Measurements from ENCODE around the gene CAPN11. TPM values are rescaled to one million over a fixed set of nuclear protein-coding genes. Genes with fewer than 3 reads are reported as not detected.
"Not testable (repeated sequence)": the region's sequence is repeated elsewhere in the genome, so short reads cannot be mapped to it uniquely, and the experiment has no call there.

The CAPN11 gene
- total and polyA plus RNA-seq, 7 experiments from 2014 or later: 0.66 TPM; not detected in 6

DNA sequence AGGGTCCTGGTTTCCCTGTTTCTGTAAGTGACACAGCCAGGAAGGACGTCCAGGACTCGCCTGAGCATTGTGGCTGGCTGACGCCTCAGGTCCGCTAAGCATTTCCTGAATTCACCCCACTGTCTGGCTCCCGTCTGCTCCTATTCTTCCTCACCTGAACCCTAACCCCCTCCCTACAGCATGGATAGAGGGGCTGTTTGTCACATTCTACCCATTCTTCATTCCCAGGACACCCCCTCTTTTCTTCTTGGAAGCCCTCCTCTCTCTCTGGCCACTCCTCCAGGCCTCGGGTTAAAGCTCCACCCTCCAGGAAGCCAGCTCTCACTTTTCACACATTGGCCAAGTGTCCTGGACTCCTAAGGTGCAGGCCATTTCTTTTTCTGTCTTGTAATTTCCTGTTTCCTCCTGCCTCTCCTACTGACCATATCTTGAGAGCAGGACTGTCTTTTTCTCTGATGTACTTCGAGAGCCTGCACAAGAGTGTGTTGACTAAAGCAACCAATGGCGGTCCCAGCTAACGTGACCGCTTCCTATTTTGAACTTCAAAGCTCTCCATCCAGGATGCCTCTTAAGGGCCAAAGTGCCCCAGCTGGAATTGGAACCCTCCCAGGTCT, 33.9 kb downstream of the CAPN11 start:
- ChIA-PET POLR2A (interaction anchor here (0.6 kb wide), 1 partner anchor 152 kb away, joined by 3 read pairs; no protein-coding TSS in a partner anchor), CTCF (no interaction called here)
- Histone ChIP-seq H3K9me3 (ENCODE audit: control insufficient read depth in 2 of 3, low read length in 3 of 3) (no peaks in the 10 kb centered on the region), H3K27me3 (ENCODE audit: control insufficient read depth in 2 of 2, insufficient read depth in 2 of 2, low read length in 2 of 2) (no peaks in the 10 kb centered on the region), H3K27ac (ENCODE audit: low read depth, low read length) (no peak overlapping the region), H3K4me1 (ENCODE audit: control insufficient read depth in 2 of 2, insufficient read depth in 2 of 2, low read length in 2 of 2) (no peaks in the 10 kb centered on the region), H3K4me3 (ENCODE audit: low read length) (no peak overlapping the region), H3K36me3 (ENCODE audit: control insufficient read depth in 2 of 3, insufficient read depth in 3 of 3, low read length in 3 of 3) (no peaks in the 10 kb centered on the region)
- Mint-ChIP-seq H3K4me1 (peaks cover 0 to 10% (median 0%) of the 10 kb centered on the region in 7 donors), H3K27me3 (peaks cover 0 to 14% (median 6%) of the 10 kb centered on the region in 5 donors), H3K36me3 (no peaks in the 10 kb centered on the region), H3K4me3 (no peak overlapping the region), H3K27ac (no peak overlapping the region), H3K9me3 (no peaks in the 10 kb centered on the region)
- intact Hi-C loops (cut with micrococcal nuclease): no loop called here
- ATAC-seq: no peak
- DNase-seq: no peak

DNA sequence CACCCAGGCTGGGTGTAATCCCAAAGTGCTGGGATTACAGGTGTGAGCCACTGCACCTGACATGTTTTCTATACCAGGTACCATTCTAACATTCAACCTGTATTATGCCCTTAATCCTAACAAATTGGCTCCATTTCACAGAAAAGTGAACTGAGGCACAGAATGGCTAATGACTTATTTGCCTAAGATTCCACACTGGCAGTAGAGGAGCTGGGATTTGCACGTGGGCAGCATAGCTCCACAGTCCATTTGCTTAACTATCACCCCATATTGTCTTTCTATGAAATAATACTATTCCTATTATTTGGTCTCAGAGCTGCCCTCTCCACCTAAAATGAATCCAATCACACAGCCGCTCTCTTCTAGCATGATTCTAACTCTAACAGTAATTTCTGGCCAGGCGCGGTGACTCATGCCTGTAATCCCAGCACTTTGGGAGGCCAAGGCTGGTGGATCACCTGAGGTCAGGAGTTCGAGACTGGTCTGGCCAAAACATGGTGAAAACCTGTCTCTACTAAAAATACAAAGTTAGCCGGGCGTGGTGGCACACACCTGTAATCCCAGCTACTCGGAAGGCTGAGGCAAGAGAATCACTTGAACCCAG, 34.8 kb downstream of the CAPN11 start:
- no peak overlapping the region for H3K27ac Mint-ChIP-seq
- POLR2A ChIA-PET: interaction anchor here (0.7 kb wide), 1 partner anchor 251 kb away, joined by 4 read pairs; no protein-coding TSS in a partner anchor
- Histone ChIP-seq H3K27me3 (ENCODE audit: control insufficient read depth in 2 of 2, insufficient read depth in 2 of 2, low read length in 2 of 2) (no peaks in the 10 kb centered on the region), H3K9me3 (ENCODE audit: control insufficient read depth in 2 of 3, low read length in 3 of 3) (no peaks in the 10 kb centered on the region), H3K4me3 (ENCODE audit: low read length) (no peak overlapping the region), H3K27ac (ENCODE audit: low read depth, low read length) (no peak overlapping the region), H3K36me3 (ENCODE audit: control insufficient read depth in 2 of 3, insufficient read depth in 3 of 3, low read length in 3 of 3) (no peaks in the 10 kb centered on the region), H3K4me1 (ENCODE audit: control insufficient read depth in 2 of 2, insufficient read depth in 2 of 2, low read length in 2 of 2) (no peaks in the 10 kb centered on the region)
- no peaks in the 10 kb centered on the region for H3K9me3 Mint-ChIP-seq
- H3K4me3 Mint-ChIP-seq: no peak overlapping the region
- peaks cover 0 to 10% (median 0%) of the 10 kb centered on the region in 7 donors for H3K4me1 Mint-ChIP-seq
- ATAC-seq (no peak), DNase-seq (no peak)
- peaks cover 0 to 14% (median 6%) of the 10 kb centered on the region in 5 donors for H3K27me3 Mint-ChIP-seq
- intact Hi-C loops (cut with micrococcal nuclease): no loop called here
- H3K36me3 Mint-ChIP-seq: no peaks in the 10 kb centered on the region
- CTCF ChIA-PET: interaction anchor here (0.6 kb wide), 1 partner anchor 50 kb away, joined by 3 read pairs; no protein-coding TSS in a partner anchor

DNA sequence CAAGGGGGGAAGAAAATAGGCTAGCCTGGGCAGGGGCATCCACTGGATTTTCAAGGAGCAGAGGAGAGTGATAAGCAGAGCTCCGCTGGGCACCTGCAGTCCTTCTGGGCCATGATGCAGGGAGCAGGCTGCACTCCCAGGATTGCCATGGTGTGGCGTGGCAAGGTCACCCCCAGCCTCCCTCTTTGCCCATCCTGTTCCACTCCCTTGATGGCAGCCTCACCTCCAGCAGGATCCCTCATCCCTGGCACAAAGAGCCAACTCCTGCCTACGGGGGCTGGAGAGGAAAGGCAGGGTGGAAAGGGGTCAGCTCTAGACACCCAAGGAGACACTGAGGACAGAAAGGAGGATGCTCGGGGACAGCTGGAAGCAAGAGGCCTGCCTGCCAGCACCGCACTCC, 35.7 kb downstream of the CAPN11 start:
- no peak for ATAC-seq
- Mint-ChIP-seq H3K27me3 (peaks cover 0 to 16% (median 9%) of the 10 kb centered on the region in 5 donors), H3K4me1 (peaks cover 0 to 10% (median 0%) of the 10 kb centered on the region in 7 donors), H3K36me3 (no peaks in the 10 kb centered on the region), H3K9me3 (no peaks in the 10 kb centered on the region), H3K4me3 (no peak overlapping the region), H3K27ac (no peak overlapping the region)
- POLR2A ChIA-PET: no interaction called here
- Histone ChIP-seq H3K27me3 (ENCODE audit: control insufficient read depth in 2 of 2, insufficient read depth in 2 of 2, low read length in 2 of 2) (no peaks in the 10 kb centered on the region), H3K4me3 (ENCODE audit: low read length) (no peak overlapping the region), H3K36me3 (ENCODE audit: control insufficient read depth in 2 of 3, insufficient read depth in 3 of 3, low read length in 3 of 3) (no peaks in the 10 kb centered on the region), H3K4me1 (ENCODE audit: control insufficient read depth in 2 of 2, insufficient read depth in 2 of 2, low read length in 2 of 2) (no peaks in the 10 kb centered on the region), H3K9me3 (ENCODE audit: control insufficient read depth in 2 of 3, low read length in 3 of 3) (no peaks in the 10 kb centered on the region), H3K27ac (ENCODE audit: low read depth, low read length) (no peak overlapping the region)
- DNase-seq: no peak
- intact Hi-C loops (cut with micrococcal nuclease): no loop called here
- CTCF ChIA-PET: no interaction called here

DNA sequence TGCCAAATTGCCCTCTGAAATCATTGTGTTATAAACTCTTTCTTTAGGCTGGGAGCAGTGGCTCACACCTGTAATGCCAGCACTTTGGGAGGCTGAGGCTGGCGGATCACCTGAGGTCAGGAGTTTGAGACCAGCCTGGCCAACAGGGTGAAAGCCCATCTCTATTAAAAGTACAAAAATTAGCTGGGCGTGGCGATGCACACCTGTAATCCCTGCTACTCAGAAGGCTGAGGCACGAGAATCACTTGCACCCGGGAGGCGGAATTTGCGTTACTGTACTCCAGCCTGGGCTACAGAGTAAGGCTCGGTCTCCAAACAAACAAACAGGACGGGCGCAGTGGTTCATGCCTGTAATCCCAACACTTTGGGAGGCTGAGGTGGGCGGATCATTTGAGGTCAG, 37.7 kb downstream of the CAPN11 start:
- CTCF ChIA-PET; H3K27me3 ChIP-seq (ENCODE audit: control insufficient read depth in 2 of 2, insufficient read depth in 2 of 2, low read length in 2 of 2); H3K4me3 ChIP-seq (ENCODE audit: low read length); H3K27ac Mint-ChIP-seq; POLR2A ChIA-PET; H3K36me3 Mint-ChIP-seq; H3K9me3 ChIP-seq (ENCODE audit: control insufficient read depth in 2 of 3, low read length in 3 of 3); ATAC-seq; H3K4me3 Mint-ChIP-seq; H3K27ac ChIP-seq (ENCODE audit: low read depth, low read length); DNase-seq; intact Hi-C loops (cut with micrococcal nuclease); H3K36me3 ChIP-seq (ENCODE audit: control insufficient read depth in 2 of 3, insufficient read depth in 3 of 3, low read length in 3 of 3); H3K4me1 ChIP-seq (ENCODE audit: control insufficient read depth in 2 of 2, insufficient read depth in 2 of 2, low read length in 2 of 2); H3K9me3 Mint-ChIP-seq: not testable (repeated sequence)
- Mint-ChIP-seq H3K27me3 (peaks cover 0 to 20% (median 9%) of the 10 kb centered on the region in 5 donors), H3K4me1 (peaks cover 0 to 10% (median 0%) of the 10 kb centered on the region in 7 donors)

DNA sequence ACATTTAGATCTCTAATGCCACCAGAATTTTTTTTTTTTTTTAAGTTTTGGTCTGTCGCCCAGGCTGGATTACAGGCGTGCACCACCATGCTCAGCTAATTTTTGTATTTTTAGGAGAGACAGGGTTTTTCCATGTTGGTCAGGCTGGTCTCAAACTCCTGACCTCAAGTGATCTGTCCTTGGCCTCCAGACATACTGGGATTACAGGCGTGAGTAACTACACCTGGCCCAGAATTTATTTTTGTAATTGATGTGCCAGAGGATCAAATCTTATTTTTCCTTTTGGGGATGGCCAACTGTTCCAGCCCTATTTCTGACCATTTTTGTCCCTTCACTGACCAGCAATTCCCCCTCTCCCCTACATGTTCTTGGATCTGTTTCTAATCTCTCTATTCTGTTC, 40.1 kb downstream of the CAPN11 start:
- Histone ChIP-seq H3K4me3 (ENCODE audit: low read length) (no peak overlapping the region), H3K27ac (ENCODE audit: low read depth, low read length) (no peak overlapping the region), H3K4me1 (ENCODE audit: control insufficient read depth in 2 of 2, insufficient read depth in 2 of 2, low read length in 2 of 2) (no peaks in the 10 kb centered on the region), H3K27me3 (ENCODE audit: control insufficient read depth in 2 of 2, insufficient read depth in 2 of 2, low read length in 2 of 2) (no peaks in the 10 kb centered on the region), H3K9me3 (ENCODE audit: control insufficient read depth in 2 of 3, low read length in 3 of 3) (no peaks in the 10 kb centered on the region), H3K36me3 (ENCODE audit: control insufficient read depth in 2 of 3, insufficient read depth in 3 of 3, low read length in 3 of 3) (no peaks in the 10 kb centered on the region)
- no peak for ATAC-seq
- no peak for DNase-seq
- H3K36me3 Mint-ChIP-seq: no peaks in the 10 kb centered on the region
- intact Hi-C loops (cut with micrococcal nuclease): no loop called here
- H3K9me3 Mint-ChIP-seq: no peaks in the 10 kb centered on the region
- ChIA-PET CTCF (no interaction called here), POLR2A (no interaction called here)
- H3K4me1 Mint-ChIP-seq: no peaks in the 10 kb centered on the region
- peaks cover 0 to 16% (median 4%) of the 10 kb centered on the region in 5 donors for H3K27me3 Mint-ChIP-seq
- no peak overlapping the region for H3K27ac Mint-ChIP-seq
- no peak overlapping the region for H3K4me3 Mint-ChIP-seq

DNA sequence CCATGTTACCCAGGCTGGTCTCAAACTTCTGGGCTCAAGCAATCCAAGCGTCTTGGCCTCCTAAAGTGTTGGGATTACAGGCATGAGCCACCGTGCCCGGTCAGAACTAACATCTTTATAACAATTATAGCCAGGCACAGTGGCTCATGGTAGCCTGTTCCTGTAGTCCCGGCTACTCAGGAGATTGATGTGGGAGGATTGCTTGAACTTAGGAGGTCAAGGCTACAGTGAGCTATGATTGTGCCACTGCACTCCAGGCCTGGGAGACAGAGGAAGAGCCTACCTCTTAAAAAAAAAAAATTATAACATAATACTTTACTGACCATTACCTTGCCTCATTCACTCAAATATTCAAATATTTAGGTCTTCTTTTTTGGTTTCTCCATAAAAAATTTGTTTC, 41.3 kb downstream of the CAPN11 start:
- no peaks in the 10 kb centered on the region for H3K27me3 ChIP-seq (ENCODE audit: control insufficient read depth in 2 of 2, insufficient read depth in 2 of 2, low read length in 2 of 2)
- H3K4me1 Mint-ChIP-seq: no peaks in the 10 kb centered on the region
- no peak overlapping the region for H3K27ac Mint-ChIP-seq
- no peak overlapping the region for H3K27ac ChIP-seq (ENCODE audit: low read depth, low read length)
- H3K4me3 ChIP-seq (ENCODE audit: low read length): no peak overlapping the region
- H3K4me3 Mint-ChIP-seq: no peak overlapping the region
- no peaks in the 10 kb centered on the region for H3K36me3 ChIP-seq (ENCODE audit: control insufficient read depth in 2 of 3, insufficient read depth in 3 of 3, low read length in 3 of 3)
- no peaks in the 10 kb centered on the region for H3K9me3 Mint-ChIP-seq
- CTCF ChIA-PET: no interaction called here
- intact Hi-C loops (cut with micrococcal nuclease): no loop called here
- H3K9me3 ChIP-seq (ENCODE audit: control insufficient read depth in 2 of 3, low read length in 3 of 3): no peaks in the 10 kb centered on the region
- DNase-seq: no peak
- H3K4me1 ChIP-seq (ENCODE audit: control insufficient read depth in 2 of 2, insufficient read depth in 2 of 2, low read length in 2 of 2): no peaks in the 10 kb centered on the region
- ATAC-seq: no peak
- H3K36me3 Mint-ChIP-seq: no peaks in the 10 kb centered on the region
- POLR2A ChIA-PET: no interaction called here
- peaks cover 0 to 15% (median 4%) of the 10 kb centered on the region in 5 donors for H3K27me3 Mint-ChIP-seq

DNA sequence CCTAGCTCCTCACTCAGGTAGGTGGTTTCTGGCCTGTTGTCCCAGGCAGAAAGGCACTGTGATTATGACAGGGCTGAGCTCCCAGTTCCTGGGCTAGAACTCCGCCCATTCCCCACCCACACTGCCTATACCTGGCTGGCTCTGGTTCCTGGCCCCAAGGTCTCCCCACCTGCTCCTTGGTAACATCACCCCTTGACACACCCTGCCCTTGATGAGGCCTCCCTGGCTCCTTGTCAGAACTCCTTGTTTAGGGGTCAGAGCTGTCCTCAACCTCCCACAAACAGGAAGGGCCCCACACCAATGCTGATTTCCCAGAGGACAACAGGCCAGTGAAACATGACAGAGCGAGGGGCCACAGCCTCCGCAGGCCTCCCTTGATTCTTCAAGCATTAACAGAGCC, 42.6 kb downstream of the CAPN11 start:
- no peak for DNase-seq
- peaks cover 0 to 13% (median 4%) of the 10 kb centered on the region in 5 donors for H3K27me3 Mint-ChIP-seq
- no peaks in the 10 kb centered on the region for H3K9me3 Mint-ChIP-seq
- H3K4me3 ChIP-seq (ENCODE audit: low read length): no peak overlapping the region
- intact Hi-C loops (cut with micrococcal nuclease): no loop called here
- H3K4me3 Mint-ChIP-seq: no peak overlapping the region
- no peaks in the 10 kb centered on the region for H3K9me3 ChIP-seq (ENCODE audit: control insufficient read depth in 2 of 3, low read length in 3 of 3)
- no peaks in the 10 kb centered on the region for H3K4me1 Mint-ChIP-seq
- H3K27me3 ChIP-seq (ENCODE audit: control insufficient read depth in 2 of 2, insufficient read depth in 2 of 2, low read length in 2 of 2): no peaks in the 10 kb centered on the region
- ChIA-PET CTCF (no interaction called here), POLR2A (no interaction called here)
- no peak for ATAC-seq
- H3K36me3 Mint-ChIP-seq: no peaks in the 10 kb centered on the region
- no peak overlapping the region for H3K27ac Mint-ChIP-seq
- no peaks in the 10 kb centered on the region for H3K36me3 ChIP-seq (ENCODE audit: control insufficient read depth in 2 of 3, insufficient read depth in 3 of 3, low read length in 3 of 3)
- no peaks in the 10 kb centered on the region for H3K4me1 ChIP-seq (ENCODE audit: control insufficient read depth in 2 of 2, insufficient read depth in 2 of 2, low read length in 2 of 2)
- H3K27ac ChIP-seq (ENCODE audit: low read depth, low read length): no peak overlapping the region

Data from naive thymus-derived CD4-positive, alpha-beta T cell (primary cell).